Coronary artery (tissue), 2 donors: Measurements from ENCODE around the gene RPS3.

Experiments
- DNase-seq: peaks from one replicate; pipeline ENCODE4 v3.0.0-alpha.2; 2017; ENCODE audit warnings: low spot score
- H3K27ac ChIP-seq, 2 donors: fragments of 200-600 bp; sonication (generic); one replicate each; pipeline ENCODE4 v1.5.1; 2016 to 2019
- H3K4me3 ChIP-seq: fragments of 200-600 bp; sonication (generic); 2 replicates; pipeline ENCODE4 v1.5.1; 2016; ENCODE audit warnings: mild to moderate bottlenecking, moderate library complexity
- TF ChIP-seq, protein P1 (sequence below): fragments of 200-600 bp; sonication (generic); IDR thresholded peaks from one replicate; pipeline ENCODE4 v1.5.1; 2019; ENCODE audit warnings: antibody characterized with exemption

Gene RPS3

DNA sequence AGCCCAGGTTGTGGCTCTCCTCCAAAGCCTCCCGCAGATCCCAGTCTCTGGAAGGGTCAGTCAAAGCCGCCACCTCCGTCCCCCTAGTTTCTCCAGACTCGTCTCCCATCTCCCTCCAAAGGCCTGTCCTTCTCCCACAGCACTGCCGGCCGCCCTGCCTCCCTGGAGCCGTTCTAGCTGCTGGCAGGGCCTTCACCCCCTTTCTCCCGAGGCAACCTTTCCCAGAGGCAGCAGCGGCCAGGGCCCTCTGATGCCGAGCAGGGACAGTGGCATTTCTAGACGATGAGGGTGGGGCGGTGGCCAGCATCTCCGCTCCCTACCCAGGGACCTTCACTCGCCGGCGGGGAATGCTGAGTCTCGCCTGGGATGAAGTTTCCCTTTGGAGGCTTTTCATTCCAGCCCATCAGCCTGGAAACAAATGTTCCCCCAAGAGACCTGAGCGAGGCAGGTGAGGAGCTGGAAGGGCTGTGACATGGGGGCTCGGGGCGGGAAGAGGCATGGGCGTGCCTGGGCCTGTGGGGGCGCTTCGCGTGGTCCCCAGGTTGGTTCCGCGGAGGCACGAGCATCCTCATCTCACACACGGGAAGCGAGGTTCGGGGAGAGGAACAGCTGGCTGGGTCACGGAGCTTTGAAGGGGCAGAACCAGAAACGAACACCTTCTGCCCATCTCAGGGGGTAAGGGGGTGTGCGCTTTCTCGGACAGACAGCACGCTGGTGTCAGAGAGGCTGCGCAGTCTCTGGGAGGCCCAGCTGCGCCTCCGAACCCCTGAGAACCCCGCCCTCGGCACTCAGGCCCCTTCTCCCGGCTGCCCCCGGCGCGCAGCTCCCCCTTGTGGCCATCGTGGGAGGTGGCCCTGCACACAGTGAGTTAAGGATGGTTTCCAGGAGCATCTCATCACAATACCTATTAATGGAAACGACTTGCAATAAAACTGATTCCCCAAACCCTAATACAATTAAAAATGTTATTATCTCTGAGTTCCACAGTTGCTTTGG lies 51.8 kb downstream of the RPS3 start:
- TF ChIP-seq, protein P1, sequence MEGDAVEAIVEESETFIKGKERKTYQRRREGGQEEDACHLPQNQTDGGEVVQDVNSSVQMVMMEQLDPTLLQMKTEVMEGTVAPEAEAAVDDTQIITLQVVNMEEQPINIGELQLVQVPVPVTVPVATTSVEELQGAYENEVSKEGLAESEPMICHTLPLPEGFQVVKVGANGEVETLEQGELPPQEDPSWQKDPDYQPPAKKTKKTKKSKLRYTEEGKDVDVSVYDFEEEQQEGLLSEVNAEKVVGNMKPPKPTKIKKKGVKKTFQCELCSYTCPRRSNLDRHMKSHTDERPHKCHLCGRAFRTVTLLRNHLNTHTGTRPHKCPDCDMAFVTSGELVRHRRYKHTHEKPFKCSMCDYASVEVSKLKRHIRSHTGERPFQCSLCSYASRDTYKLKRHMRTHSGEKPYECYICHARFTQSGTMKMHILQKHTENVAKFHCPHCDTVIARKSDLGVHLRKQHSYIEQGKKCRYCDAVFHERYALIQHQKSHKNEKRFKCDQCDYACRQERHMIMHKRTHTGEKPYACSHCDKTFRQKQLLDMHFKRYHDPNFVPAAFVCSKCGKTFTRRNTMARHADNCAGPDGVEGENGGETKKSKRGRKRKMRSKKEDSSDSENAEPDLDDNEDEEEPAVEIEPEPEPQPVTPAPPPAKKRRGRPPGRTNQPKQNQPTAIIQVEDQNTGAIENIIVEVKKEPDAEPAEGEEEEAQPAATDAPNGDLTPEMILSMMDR = peak; percentile 26
- no peak for DNase-seq
- no peak overlapping the region for H3K4me3 ChIP-seq
- no peak overlapping the region for H3K27ac ChIP-seq

DNA sequence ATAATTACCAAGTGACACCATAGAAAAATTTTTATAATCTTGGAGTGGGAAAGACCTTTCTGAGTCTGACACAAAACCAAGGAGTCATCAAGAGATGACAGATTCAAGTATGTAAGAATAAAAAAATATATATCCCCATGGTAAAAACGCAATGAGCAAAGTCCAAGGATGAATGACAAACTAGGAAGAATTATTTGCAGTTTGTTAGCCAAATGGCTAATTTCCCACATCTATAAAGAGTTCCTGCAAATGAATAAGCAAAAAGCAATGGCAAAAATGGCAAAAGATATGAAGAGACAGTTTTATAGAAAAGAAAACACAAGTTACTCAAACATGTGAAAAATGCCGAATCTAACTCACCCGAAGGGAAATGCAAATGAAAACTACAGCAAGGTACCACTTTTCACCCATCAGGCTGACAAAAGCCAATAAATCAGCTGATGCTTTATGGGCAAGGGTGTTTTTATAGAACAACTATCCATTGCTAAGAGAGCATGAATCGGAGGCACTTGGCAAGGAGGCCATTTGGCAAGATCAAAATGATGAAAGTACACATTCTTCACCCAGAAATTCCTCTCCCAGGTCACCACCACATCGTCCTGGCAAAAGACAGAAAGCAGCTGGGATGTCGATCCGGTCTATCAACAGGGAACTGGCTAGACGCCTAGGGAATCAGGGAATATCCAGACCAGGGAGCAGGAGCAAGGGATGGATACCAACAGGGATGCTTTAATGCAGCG lies 54.8 kb downstream of the RPS3 start:
- DNase-seq = no peak
- H3K27ac ChIP-seq = peak overlapping the region in 1 of 2 donors; percentile 10
- H3K4me3 ChIP-seq = no peak overlapping the region
- TF ChIP-seq, protein P1 = no peak

DNA sequence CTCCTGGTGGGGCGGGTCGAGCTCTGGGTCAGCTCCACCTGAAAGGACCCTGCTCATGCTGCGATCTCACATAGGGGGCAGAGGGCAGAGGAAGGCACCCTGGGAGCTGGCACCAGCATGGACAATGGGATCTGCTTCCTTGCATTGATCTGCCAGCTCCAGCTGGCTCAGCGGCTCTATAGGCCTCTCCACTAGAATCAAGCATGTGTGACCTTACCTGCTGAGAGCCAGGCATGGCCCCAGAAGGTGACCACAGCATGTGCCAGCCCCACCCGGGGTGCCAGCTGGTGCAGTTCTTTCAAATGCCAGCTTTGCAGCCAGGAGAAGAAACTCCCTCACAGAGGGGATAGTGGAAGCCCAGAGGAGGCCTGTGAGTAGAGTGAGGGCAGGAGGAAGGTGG lies 55.7 kb downstream of the RPS3 start:
- Histone ChIP-seq H3K27ac (peak overlapping the region in 1 of 2 donors; percentile 3), H3K4me3 (no peak overlapping the region)
- no peak for DNase-seq
- TF ChIP-seq, protein P1 = no peak
